Measurements from ENCODE around the gene SLC35B1.
A peak's percentile ranks its signal among the peaks of the same experiment; 100 is the strongest.

Gene SLC35B1, protein sequence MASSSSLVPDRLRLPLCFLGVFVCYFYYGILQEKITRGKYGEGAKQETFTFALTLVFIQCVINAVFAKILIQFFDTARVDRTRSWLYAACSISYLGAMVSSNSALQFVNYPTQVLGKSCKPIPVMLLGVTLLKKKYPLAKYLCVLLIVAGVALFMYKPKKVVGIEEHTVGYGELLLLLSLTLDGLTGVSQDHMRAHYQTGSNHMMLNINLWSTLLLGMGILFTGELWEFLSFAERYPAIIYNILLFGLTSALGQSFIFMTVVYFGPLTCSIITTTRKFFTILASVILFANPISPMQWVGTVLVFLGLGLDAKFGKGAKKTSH

DNA sequence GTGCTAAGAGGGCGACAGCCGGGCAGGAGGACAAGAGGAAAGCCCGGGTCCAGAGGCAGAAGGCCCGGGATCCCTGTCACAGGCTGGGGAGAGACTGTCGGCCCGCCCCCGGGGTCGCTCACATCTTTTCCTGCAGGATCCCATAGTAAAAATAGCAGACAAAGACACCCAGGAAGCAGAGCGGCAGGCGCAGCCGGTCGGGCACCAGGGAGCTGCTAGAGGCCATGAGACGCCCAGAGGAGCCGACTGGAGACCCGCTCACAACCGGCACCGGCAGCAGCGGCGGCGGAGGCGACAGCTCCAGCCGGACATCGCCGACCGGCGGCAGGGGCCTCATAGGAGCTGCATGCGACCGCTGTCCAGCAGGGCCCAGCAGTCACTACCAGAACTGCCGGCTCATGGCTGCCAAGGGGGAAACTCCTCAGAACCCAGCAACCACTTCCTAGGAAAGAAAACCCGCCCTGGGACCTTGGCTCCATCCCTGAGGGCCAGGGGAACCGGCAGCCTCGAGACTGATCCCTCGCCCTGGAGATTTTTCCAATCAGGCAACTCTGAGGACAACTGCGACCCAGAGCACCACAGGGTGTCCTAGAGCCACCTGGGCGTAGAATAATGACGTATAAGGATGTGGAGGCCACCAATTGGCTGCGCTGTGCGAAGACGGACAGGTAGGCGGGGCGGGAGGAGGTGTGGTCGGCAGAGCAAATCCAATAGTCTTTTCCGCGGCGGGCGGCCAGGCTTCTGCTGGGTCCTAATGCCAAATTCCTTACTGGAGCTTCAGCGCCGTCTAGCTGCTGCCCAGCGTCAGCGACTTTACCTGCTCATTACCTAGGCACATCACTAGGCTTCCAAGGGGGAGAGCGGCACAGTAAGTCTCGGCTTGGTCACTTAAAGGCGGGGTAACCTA lies at the start of gene SLC35B1:
Gene SLC35B1, minus strand, starts transcription at position 357 of the 907 bp plus-strand sequence. Its CDS starts 131 bp downstream, at position 226.
- DNase-seq (ENCODE audit: low read depth), result peak; percentile 99
- peak within 1 kb of the TSS; percentile 88 for H3K4me3 ChIP-seq (ENCODE audit: low read depth, low read length)
- TF ChIP-seq, protein P1, sequence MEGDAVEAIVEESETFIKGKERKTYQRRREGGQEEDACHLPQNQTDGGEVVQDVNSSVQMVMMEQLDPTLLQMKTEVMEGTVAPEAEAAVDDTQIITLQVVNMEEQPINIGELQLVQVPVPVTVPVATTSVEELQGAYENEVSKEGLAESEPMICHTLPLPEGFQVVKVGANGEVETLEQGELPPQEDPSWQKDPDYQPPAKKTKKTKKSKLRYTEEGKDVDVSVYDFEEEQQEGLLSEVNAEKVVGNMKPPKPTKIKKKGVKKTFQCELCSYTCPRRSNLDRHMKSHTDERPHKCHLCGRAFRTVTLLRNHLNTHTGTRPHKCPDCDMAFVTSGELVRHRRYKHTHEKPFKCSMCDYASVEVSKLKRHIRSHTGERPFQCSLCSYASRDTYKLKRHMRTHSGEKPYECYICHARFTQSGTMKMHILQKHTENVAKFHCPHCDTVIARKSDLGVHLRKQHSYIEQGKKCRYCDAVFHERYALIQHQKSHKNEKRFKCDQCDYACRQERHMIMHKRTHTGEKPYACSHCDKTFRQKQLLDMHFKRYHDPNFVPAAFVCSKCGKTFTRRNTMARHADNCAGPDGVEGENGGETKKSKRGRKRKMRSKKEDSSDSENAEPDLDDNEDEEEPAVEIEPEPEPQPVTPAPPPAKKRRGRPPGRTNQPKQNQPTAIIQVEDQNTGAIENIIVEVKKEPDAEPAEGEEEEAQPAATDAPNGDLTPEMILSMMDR (IDR thresholded peaks at IDR 0.05; ENCODE audit: insufficient read depth, low read depth, low read length, missing control alignments), result peak; percentile 98

DNA sequence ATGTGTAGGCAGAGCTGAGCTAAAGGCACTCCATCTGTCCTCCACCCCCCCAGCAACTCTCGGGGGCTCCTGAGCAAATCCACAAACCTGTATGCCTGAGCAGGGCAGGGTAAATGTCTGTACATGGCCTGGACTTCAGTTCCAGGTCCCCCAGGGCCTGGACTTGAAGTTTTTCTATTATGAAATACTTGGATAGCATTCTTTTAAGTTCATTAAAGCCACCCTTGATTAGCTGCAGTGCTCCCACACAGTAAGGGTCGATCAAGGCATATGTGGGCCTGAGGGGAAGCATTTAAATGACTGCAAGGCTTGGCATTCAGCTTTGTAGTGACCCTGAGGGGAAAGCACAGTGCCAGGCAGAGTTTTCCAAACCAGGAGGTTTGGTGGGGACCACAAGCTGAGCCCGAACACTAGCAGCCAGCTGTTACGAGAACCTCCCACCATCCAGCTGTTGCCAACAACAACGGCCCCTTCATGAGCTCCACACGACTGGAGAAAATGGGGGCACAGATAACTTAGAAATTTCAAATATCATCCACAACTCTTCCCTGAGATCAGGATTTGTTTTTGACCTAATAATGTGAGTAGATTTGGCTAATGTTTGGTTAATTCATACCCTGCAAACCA lies 49.5 kb upstream of the SLC35B1 start:
- no peak for DNase-seq (ENCODE audit: low read depth)
- TF ChIP-seq, protein P1 (IDR thresholded peaks at IDR 0.05; ENCODE audit: insufficient read depth, low read depth, low read length, missing control alignments), result no peak
- H3K4me3 ChIP-seq (ENCODE audit: low read depth, low read length), result no peak overlapping the region

DNA sequence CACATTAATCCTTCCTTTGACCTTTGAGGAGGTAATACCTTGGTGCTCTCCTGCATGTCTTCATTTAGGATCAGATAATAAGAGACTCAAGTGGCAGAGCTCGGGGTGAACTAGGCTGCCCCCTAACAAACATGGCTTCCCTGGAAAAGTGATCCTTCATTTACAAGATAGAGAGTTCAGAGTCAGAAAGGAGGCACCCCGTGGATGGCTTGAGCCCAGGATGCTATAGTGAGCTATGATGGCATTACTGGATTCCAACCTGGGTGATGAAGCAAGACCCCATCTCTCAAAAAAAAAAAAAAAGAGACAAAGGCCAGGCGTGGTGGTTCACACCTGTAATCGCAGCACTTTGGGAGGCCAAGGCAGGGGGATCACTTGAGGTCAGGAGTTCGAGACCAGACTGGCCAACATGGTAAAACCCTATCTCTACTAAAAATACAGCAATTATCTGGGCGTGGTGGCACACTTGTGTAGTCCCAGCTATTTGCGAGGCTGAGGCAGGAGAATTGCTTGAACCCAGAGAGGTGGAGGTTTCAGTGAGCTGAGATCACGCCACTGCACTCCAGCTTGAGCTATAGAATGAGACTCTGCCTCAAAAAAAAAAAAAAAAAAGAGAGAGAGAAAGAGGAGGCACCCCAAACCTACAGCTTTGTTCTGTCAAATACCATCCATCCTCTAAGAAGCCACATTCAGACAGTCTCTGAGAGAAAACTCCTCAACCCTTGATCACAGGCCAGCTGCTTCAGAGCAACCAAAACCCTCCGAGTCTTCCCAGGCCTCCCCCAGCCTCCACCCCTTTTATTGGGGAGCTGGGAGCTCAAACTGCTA lies 48.8 kb upstream of the SLC35B1 start:
- TF ChIP-seq, protein P1 (IDR thresholded peaks at IDR 0.05; ENCODE audit: insufficient read depth, low read depth, low read length, missing control alignments), result no peak
- no peak overlapping the region for H3K4me3 ChIP-seq (ENCODE audit: low read depth, low read length)
- no peak for DNase-seq (ENCODE audit: low read depth)

DNA sequence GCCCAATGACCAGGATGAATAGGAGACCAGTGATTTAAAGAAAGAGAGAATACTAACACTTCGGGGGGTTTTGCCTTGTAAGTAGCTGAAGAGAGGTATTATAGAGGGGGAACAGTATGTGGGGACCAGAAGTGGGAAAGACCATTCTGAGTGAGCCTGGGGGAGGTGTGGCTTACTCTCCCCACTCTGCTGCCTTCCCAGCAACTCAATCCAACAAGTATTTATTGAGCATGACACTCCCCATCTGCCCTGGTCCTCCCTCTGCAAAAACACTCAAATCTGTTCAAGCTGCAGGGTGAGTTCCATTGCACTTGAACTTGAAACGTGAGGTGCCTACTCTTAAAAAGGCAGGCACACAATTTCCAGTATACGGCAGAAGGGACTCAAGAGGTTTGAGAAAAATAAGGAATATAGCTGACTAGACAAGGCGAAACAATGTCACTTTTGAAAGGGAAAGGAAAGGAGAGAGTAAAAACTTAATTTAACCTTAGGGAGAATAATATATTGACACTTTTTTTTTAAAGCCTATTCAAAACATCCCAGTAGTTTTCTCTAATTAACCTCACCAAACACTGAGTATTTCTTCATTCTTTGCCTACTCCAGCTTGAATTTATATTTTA lies 48.0 kb upstream of the SLC35B1 start:
- TF ChIP-seq, protein P1 (IDR thresholded peaks at IDR 0.05; ENCODE audit: insufficient read depth, low read depth, low read length, missing control alignments), result no peak
- no peak overlapping the region for H3K4me3 ChIP-seq (ENCODE audit: low read depth, low read length)
- DNase-seq (ENCODE audit: low read depth), result no peak

DNA sequence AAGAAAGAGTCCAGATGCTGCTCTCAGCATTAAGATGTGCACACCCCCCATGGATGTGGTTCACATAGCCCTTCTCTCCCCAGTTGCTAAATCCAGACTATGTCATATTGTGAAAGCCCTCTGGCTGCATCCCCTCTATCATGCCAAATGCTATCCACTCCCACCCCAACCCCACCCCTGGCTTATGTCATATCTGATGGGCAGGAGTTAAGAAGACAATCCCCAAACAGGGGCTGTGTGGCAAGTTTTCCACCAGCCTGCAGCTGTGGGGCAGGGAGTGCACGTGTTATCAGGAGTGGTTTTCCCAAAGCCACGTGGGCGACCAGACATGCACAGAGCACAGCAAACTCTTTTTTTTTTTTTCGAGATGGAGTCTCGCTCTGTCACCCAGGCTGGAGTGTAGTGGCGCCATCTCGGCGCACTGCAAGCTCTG lies 46.2 kb upstream of the SLC35B1 start:
- H3K4me3 ChIP-seq (ENCODE audit: low read depth, low read length), result no peak overlapping the region
- TF ChIP-seq, protein P1 (IDR thresholded peaks at IDR 0.05; ENCODE audit: insufficient read depth, low read depth, low read length, missing control alignments), result no peak
- DNase-seq (ENCODE audit: low read depth), result no peak

DNA sequence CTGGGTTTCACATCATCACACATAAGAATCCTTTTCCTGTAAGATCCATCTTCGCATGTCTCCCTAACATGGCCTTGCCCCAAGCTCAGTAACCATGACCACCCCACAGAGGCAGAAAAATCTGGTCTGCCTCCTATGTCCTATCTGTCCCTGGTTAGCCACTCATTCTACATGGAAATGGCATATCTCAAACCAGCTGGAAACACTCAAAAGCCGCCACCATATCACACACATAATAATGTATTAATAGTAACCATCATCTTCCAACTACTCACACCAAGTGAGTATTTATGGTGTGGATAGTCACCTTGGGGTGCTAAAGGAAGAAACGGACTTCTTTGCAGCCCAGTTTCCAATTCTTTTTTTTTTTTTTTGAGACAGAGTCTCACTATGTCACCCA lies 44.7 kb upstream of the SLC35B1 start:
- no peak overlapping the region for H3K4me3 ChIP-seq (ENCODE audit: low read depth, low read length)
- no peak for DNase-seq (ENCODE audit: low read depth)
- TF ChIP-seq, protein P1 (IDR thresholded peaks at IDR 0.05; ENCODE audit: insufficient read depth, low read depth, low read length, missing control alignments), result no peak

Data from GM12865 (cell line).